GM12878 (cell line): Measurements from ENCODE around the gene NCKAP5. TPM values are rescaled to one million over a fixed set of nuclear protein-coding genes. Genes with fewer than 3 reads are reported as not detected.

Experiments used
- ATAC-seq: fragments of 200-7000 bp; cut with Tn5 transposase; 3 replicates; pipeline ENCODE4 v1.9.1; 2020; ENCODE audit warnings: mild to moderate bottlenecking, moderate library complexity
- BruUV-seq: library from RNA; stranded (reverse); fragments of 400-500 nt; replicated peaks from 2 replicates; lab custom pipeline; 2021; lab: Mats Ljungman, UMichigan
- CTCF ChIA-PET: fragments of 300-600 bp; sonication (Branson Sonifier 250); formaldehyde crosslinking; extraction: SDS; loops from one replicate; lab custom pipeline; 2021; ENCODE audit warnings: inconsistent platforms; lab: Yijun Ruan, JAX
- POLR2A ChIA-PET: fragments of 350-600 bp; formaldehyde crosslinking; extraction: SDS; loops from one replicate; lab custom pipeline; 2021; ENCODE audit warnings: inconsistent platforms; lab: Charles Lee
- RAD21 ChIA-PET: fragments of 300-600 bp; sonication (Branson Sonifier 250); formaldehyde crosslinking; loops from one replicate; lab custom pipeline; 2023; ENCODE audit warnings: antibody characterized with exemption; ENCODE audit not compliant: unreplicated experiment; lab: Charles Lee
- SMC1A ChIA-PET: fragments of 300-600 bp; sonication (Branson Sonifier 250); formaldehyde crosslinking; loops from one replicate; lab custom pipeline; 2023; ENCODE audit not compliant: unreplicated experiment, uncharacterized antibody; lab: Charles Lee
- DNase-seq: peaks from one replicate; pipeline ENCODE4 v3.0.0-alpha.2; 2011; ENCODE audit warnings: low read depth, low spot score
- FAIRE-seq: peaks from 3 replicates; lab custom pipeline; 2011; peaks lifted over from hg19 to GRCh38; lab: Jason Lieb, UNC
- H2AFZ ChIP-seq: 2 replicates; pipeline ENCODE4 v1.6.0; 2011; ENCODE audit warnings: low read depth, low read length, control low read depth; ENCODE audit not compliant: control insufficient read depth
- H3K27ac ChIP-seq: 2 replicates; pipeline ENCODE4 v1.5.1; 2011; ENCODE audit warnings: control low read depth; ENCODE audit not compliant: control insufficient read depth, insufficient read depth
- H3K27me3 ChIP-seq, 2 experiments: replicated peaks in 1 of 2; 2 replicates each; pipeline versions ENCODE4 v1.6.0 to v1.6.1; 2011; ENCODE audit warnings: low read length in 1 of 2; ENCODE audit not compliant: control insufficient read depth in 2 of 2, insufficient read depth in 2 of 2
- H3K36me3 ChIP-seq, 2 experiments: 2 replicates each; pipeline ENCODE4 v1.5.1; 2011; ENCODE audit warnings: low read length in 1 of 2; ENCODE audit not compliant: control insufficient read depth in 2 of 2, insufficient read depth in 2 of 2
- H3K4me1 ChIP-seq: 2 replicates; pipeline ENCODE4 v1.6.1; 2011; ENCODE audit warnings: mild to moderate bottlenecking, low read length, moderate library complexity, mixed read lengths; ENCODE audit not compliant: control insufficient read depth, insufficient read depth
- H3K4me2 ChIP-seq: 2 replicates; pipeline ENCODE4 v1.6.0; 2011; ENCODE audit warnings: control low read depth; ENCODE audit not compliant: control insufficient read depth, insufficient read depth
- H3K4me3 ChIP-seq: fragments of 200-600 bp; sonication (generic); 2 replicates; pipeline ENCODE4 v1.5.1; 2016
- H3K79me2 ChIP-seq: 2 replicates; pipeline ENCODE4 v1.6.0; 2011; ENCODE audit warnings: low read length; ENCODE audit not compliant: control insufficient read depth, insufficient read depth
- H3K9ac ChIP-seq: 2 replicates; pipeline ENCODE4 v1.8.0; 2011; ENCODE audit warnings: low read length, control low read depth, mixed read lengths; ENCODE audit not compliant: control insufficient read depth, insufficient read depth
- H3K9me3 ChIP-seq: replicated peaks from 3 replicates; pipeline ENCODE4 v1.5.1; 2011; ENCODE audit warnings: mild to moderate bottlenecking, low read length; ENCODE audit not compliant: control insufficient read depth, insufficient read depth
- H4K20me1 ChIP-seq: 2 replicates; pipeline ENCODE4 v1.6.0; 2011; ENCODE audit not compliant: control insufficient read depth, insufficient read depth
- BMI1 ChIP-seq: fragments of 450-650 bp; IDR thresholded peaks from 2 replicates; pipeline ENCODE4 v1.6.1; 2016; ENCODE audit warnings: mild to moderate bottlenecking, moderate library complexity, borderline replicate concordance
- EGR1 ChIP-seq, 2 experiments: IDR thresholded peaks; 1 replicate in 1 of 2; 2 replicates in 1 of 2; pipeline ENCODE4 v1.6.1; 2011 to 2012; ENCODE audit warnings: low read depth in 2 of 2, low read length in 2 of 2, borderline replicate concordance in 1 of 2, mild to moderate bottlenecking in 1 of 2, moderate library complexity in 1 of 2
- MTA2 ChIP-seq: fragments of 450-650 bp; IDR thresholded peaks from 2 replicates; pipeline ENCODE4 v1.6.1; 2016; ENCODE audit warnings: low read depth, mild to moderate bottlenecking, moderate library complexity
- TCF7 ChIP-seq: IDR thresholded peaks from 2 replicates; pipeline ENCODE4 v1.6.1; 2014; ENCODE audit warnings: antibody characterized with exemption, borderline replicate concordance
- ZNF622 ChIP-seq: fragments of 450-650 bp; IDR thresholded peaks from 2 replicates; pipeline ENCODE4 v1.6.1; 2017; ENCODE audit warnings: mild to moderate bottlenecking, inconsistent platforms
- WGBS: methylation state at CpG from one replicate; pipeline ENCODE4 v1.1.6; 2016; ENCODE audit warnings: low lambda C conversion rate; ENCODE audit not compliant: insufficient replicate concordance, insufficient coverage; ENCODE audit errors: missing lambda C conversion rate; 5-methylcytosine and 5-hydroxymethylcytosine counted together
- in situ Hi-C: fragments of 300-500 bp; cut with MboI; formaldehyde crosslinking; loops from 9 replicates; pipeline ENCODE4 v1.14.3; 2018; ENCODE audit warnings: mixed read lengths
- intact Hi-C: fragments of 100-400 bp; cut with micrococcal nuclease; formaldehyde crosslinking; loops from one replicate; pipeline ENCODE4 v1.14.2; 2022; ENCODE audit not compliant: unreplicated experiment
- polyA plus RNA-seq, 11 experiments: library from polyadenylated mRNA; depleted of rRNA in 4 of 11; unstranded in 6 of 11; stranded (reverse) in 5 of 11; fragments of >200 nt; fragmentation: Nextera tagmentation in 4 of 11; fragmentation: Illumina TruSeq in 1 of 11; extraction: Ambion mirVana in 4 of 11; extraction: Trizol in 1 of 11; gene quantifications; 1 replicate in 1 of 11; 2 replicates in 10 of 11; pipeline versions ENCODE4 v1.2.1 to v1.2.3, GENCODE V29; 2011 to 2016; ENCODE audit warnings: inconsistent platforms in 2 of 11, missing spikeins in 2 of 11, low read depth in 1 of 11
- total RNA-seq, 4 experiments: library from RNA; depleted of rRNA in 3 of 4; stranded (reverse); fragments of >200 nt in 3 of 4; fragmentation: Illumina TruSeq in 1 of 4; extraction: Trizol in 1 of 4; gene quantifications; 2 replicates each; pipeline versions ENCODE4 v1.2.1 to v1.2.3, GENCODE V29; 2013 to 2021

The NCKAP5 gene
- total and polyA plus RNA-seq, 10 of the 15 experiments (the other 5 are each of a cell fraction or from before 2014, with no cell fraction given), result 0.06 to 0.44 (median 0.16) TPM

GRCh38 chr2:132774189-132774588 lies 794.1 kb downstream of the NCKAP5 start:
- Histone ChIP-seq H3K27ac (no peak overlapping the region), H3K4me1 (no peaks in the 10 kb centered on the region), H3K9me3 (no peaks in the 10 kb centered on the region)
- FAIRE-seq (no peak), ATAC-seq (no peak)
- RAD21 ChIA-PET, result interaction anchor here (1.5 kb wide), 1 partner anchor 17 kb away, joined by 3 read pairs; no protein-coding TSS in a partner anchor
- WGBS, result 26% methylated on average over 2 of the region's 2 CpGs
- no peak for TF ChIP-seq BMI1
- no peak for TF ChIP-seq EGR1 (IDR thresholded peaks at IDR 0.05; ENCODE audit: borderline replicate concordance in 1 of 2, low read depth in 2 of 2, low read length in 2 of 2)
- TF ChIP-seq TCF7, result no peak
- TF ChIP-seq, all 136 proteins: peak for 0
- ChIA-PET SMC1A (interaction anchor here (0.9 to 3.1 kb wide), 5 partner anchors 12 to 366 kb away, joined by 3 to 19 read pairs (median 3); no protein-coding TSS in a partner anchor), POLR2A (interaction anchor here (1.2 kb wide), 1 partner anchor 13 kb away, joined by 3 read pairs; no protein-coding TSS in a partner anchor), CTCF (interaction anchor here (1.1 to 1.6 kb wide), 2 partner anchors 29 to 98 kb away, joined by 4 to 5 read pairs; no protein-coding TSS in a partner anchor)
- Histone ChIP-seq H3K9ac (no peak overlapping the region), H3K4me3 (no peak overlapping the region), H3K4me2 (no peak overlapping the region), H3K36me3 (no peaks in the 10 kb centered on the region), H3K27me3 (no peaks in the 10 kb centered on the region), H4K20me1 (no peaks in the 10 kb centered on the region), H3K79me2 (no peaks in the 10 kb centered on the region), H2AFZ (no peak overlapping the region)
- no TSS peak for BruUV-seq
- no peak for DNase-seq
- in situ Hi-C loops, result no loop called here
- intact Hi-C loops, result no loop called here

DNA sequence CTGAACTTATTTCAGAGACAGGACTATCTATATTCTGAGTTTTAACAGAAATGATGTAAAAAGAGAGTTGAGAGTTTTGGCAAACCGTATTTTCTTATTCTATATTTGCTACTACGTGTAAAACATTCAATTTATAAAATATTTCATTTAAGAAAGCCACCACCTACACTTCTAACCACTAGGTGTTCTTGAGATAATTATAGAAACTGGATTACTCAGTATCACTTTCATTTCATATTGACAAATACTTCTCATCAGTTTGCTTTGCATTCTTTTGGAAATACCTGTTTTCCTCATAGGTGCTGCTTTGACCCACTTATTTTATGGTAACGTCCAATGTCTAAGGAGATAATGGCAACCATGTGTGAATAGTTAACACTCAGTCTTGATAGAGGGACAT lies 794.9 kb downstream of the NCKAP5 start:
- H3K9me3 ChIP-seq, result no peaks in the 10 kb centered on the region
- H3K27me3 ChIP-seq, result no peaks in the 10 kb centered on the region
- CTCF ChIA-PET, result no interaction called here
- no peak overlapping the region for H2AFZ ChIP-seq
- H3K4me1 ChIP-seq, result no peaks in the 10 kb centered on the region
- SMC1A ChIA-PET, result interaction anchor here (0.9 to 3.1 kb wide), 8 partner anchors 10 to 365 kb away, joined by 3 to 19 read pairs (median 3); no protein-coding TSS in a partner anchor
- H3K9ac ChIP-seq, result no peak overlapping the region
- H3K27ac ChIP-seq, result no peak overlapping the region
- 0 out of 2 replicates have a peak, but pooled peaks have one; percentile 9 for TF ChIP-seq MTA2
- TF ChIP-seq ZNF622, result no peak
- H3K4me2 ChIP-seq, result no peak overlapping the region
- no peak for DNase-seq
- BruUV-seq, result no TSS peak
- ATAC-seq, result peak; percentile 74
- POLR2A ChIA-PET, result interaction anchor here (1.0 to 1.4 kb wide), 3 partner anchors 12 to 22 kb away, joined by 3 to 6 read pairs (median 4); no protein-coding TSS in a partner anchor
- H4K20me1 ChIP-seq, result no peaks in the 10 kb centered on the region
- no peaks in the 10 kb centered on the region for H3K36me3 ChIP-seq
- no peak overlapping the region for H3K4me3 ChIP-seq
- no peak for FAIRE-seq
- 12% methylated on average over 3 of the region's 3 CpGs for WGBS
- in situ Hi-C loops, result no loop called here
- intact Hi-C loops, result no loop called here
- RAD21 ChIA-PET, result interaction anchor here (0.8 to 1.5 kb wide), 3 partner anchors 12 to 25 kb away, joined by 3 to 4 read pairs (median 3); no protein-coding TSS in a partner anchor
- H3K79me2 ChIP-seq, result no peaks in the 10 kb centered on the region
